ENCODE measurements around the gene SPATS2.

The SPATS2 gene

DNA sequence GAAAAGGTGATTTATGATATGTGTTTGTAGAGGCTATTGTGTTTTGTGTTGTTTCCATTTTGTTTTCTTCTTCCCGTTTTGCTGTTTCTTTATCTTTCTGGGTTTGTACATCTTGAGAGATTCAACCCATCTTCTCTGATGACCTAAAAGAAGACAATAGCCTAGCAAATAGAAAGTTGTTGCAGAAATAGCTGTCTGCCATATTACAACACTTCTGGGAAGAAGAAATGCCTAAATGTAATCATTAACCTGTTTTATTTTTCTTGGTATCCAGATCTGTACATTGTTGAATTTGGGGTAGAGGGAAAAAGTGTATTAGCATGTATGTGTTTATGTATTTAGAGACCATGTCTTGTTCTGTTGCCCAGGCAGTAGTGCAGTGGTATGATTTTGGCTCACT is 50.3 kb downstream of the SPATS2 start:
- peaks cover 20% of the 10 kb centered on the region for H3K4me1 ChIP-seq (ENCODE audit: control insufficient read depth, insufficient read depth, low read length)
- no peak overlapping the region for H3K4me3 ChIP-seq (ENCODE audit: low read depth, low read length)
- CTCF ChIA-PET: interaction anchor here (0.6 to 1.6 kb wide), 5 partner anchors 50 to 408 kb away, joined by 3 to 7 read pairs (median 3); partner anchors contain the start of gene SPATS2
- POLR2A ChIA-PET: interaction anchor here (0.6 to 2.7 kb wide), 3 partner anchors 51 to 150 kb away, joined by 3 to 12 read pairs (median 4); partner anchors contain the start of gene SPATS2
- H3K27ac ChIP-seq (ENCODE audit: extremely low read depth, low read depth, low read length): no peak overlapping the region
- no peaks in the 10 kb centered on the region for H3K9me3 ChIP-seq (ENCODE audit: control insufficient read depth, insufficient read depth, low read depth, low read length)
- H3K36me3 ChIP-seq (ENCODE audit: control insufficient read depth in 2 of 2, insufficient read depth in 1 of 2, low read length in 2 of 2): no peaks in the 10 kb centered on the region; a peak in 1 of 3 replicates
- TF ChIP-seq ZNF560 (tag by site-specific recombination; IDR thresholded peaks at IDR 0.05; ENCODE audit: borderline replicate concordance) (no peak), ZNF654 (tag by site-specific recombination; IDR thresholded peaks at IDR 0.05; ENCODE audit: low read depth) (no peak)
- TF ChIP-seq, protein P1, sequence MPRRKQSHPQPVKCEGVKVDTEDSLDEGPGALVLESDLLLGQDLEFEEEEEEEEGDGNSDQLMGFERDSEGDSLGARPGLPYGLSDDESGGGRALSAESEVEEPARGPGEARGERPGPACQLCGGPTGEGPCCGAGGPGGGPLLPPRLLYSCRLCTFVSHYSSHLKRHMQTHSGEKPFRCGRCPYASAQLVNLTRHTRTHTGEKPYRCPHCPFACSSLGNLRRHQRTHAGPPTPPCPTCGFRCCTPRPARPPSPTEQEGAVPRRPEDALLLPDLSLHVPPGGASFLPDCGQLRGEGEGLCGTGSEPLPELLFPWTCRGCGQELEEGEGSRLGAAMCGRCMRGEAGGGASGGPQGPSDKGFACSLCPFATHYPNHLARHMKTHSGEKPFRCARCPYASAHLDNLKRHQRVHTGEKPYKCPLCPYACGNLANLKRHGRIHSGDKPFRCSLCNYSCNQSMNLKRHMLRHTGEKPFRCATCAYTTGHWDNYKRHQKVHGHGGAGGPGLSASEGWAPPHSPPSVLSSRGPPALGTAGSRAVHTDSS (tag by site-specific recombination; IDR thresholded peaks at IDR 0.05): no peak

DNA sequence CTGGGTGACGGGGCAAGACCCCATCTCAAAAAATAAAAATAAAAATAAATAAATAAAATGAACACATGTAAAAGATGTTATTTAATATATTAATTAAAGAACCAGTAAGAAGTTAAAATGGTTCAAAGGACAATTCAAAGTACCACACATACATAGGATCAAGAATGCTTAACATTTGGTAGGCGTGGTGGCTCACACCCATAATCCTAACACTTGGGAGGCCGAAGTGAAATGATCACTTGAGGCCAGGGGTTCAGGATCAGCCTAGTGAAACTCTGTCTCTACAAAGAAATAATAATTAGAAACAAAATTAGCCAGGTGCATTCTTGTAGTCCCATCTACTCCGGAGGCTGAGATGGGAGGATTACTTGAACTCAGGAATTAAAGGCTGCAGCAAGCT is 53.3 kb downstream of the SPATS2 start:
- Histone ChIP-seq H3K27ac (ENCODE audit: extremely low read depth, low read depth, low read length) (no peak overlapping the region), H3K9me3 (ENCODE audit: control insufficient read depth, insufficient read depth, low read depth, low read length) (no peaks in the 10 kb centered on the region), H3K4me1 (ENCODE audit: control insufficient read depth, insufficient read depth, low read length) (peaks cover 15% of the 10 kb centered on the region), H3K36me3 (ENCODE audit: control insufficient read depth in 2 of 2, insufficient read depth in 1 of 2, low read length in 2 of 2) (no peaks in the 10 kb centered on the region; a peak in 1 of 3 replicates), H3K4me3 (ENCODE audit: low read depth, low read length) (no peak overlapping the region)
- TF ChIP-seq ZNF626 (tag by site-specific recombination; IDR thresholded peaks at IDR 0.05): no peak
- TF ChIP-seq, protein P2, sequence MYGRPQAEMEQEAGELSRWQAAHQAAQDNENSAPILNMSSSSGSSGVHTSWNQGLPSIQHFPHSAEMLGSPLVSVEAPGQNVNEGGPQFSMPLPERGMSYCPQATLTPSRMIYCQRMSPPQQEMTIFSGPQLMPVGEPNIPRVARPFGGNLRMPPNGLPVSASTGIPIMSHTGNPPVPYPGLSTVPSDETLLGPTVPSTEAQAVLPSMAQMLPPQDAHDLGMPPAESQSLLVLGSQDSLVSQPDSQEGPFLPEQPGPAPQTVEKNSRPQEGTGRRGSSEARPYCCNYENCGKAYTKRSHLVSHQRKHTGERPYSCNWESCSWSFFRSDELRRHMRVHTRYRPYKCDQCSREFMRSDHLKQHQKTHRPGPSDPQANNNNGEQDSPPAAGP (tag by site-specific recombination; IDR thresholded peaks at IDR 0.05): no peak
- no peak for TF ChIP-seq ZNF571 (tag by site-specific recombination; IDR thresholded peaks at IDR 0.05)
- TF ChIP-seq SP2 (tag by site-specific recombination; IDR thresholded peaks at IDR 0.05): no peak
- TF ChIP-seq, protein P3, sequence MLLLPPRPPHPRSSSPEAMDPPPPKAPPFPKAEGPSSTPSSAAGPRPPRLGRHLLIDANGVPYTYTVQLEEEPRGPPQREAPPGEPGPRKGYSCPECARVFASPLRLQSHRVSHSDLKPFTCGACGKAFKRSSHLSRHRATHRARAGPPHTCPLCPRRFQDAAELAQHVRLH (tag by site-specific recombination; IDR thresholded peaks at IDR 0.05): no peak
- no peak for TF ChIP-seq ZNF174 (tag by site-specific recombination; IDR thresholded peaks at IDR 0.05)
- no peak for TF ChIP-seq ZNF404 (tag by site-specific recombination; IDR thresholded peaks at IDR 0.05)
- TF ChIP-seq ZNF221 (tag by site-specific recombination; IDR thresholded peaks at IDR 0.05; ENCODE audit: borderline replicate concordance): no peak
- no peak for TF ChIP-seq KLF16 (tag by site-specific recombination; IDR thresholded peaks at IDR 0.05)
- TF ChIP-seq ZNF670 (tag by site-specific recombination; IDR thresholded peaks at IDR 0.05; ENCODE audit: low read depth): no peak
- no peak for TF ChIP-seq ZNF549 (tag by site-specific recombination; IDR thresholded peaks at IDR 0.05)
- TF ChIP-seq GLIS1 (tag by site-specific recombination; IDR thresholded peaks at IDR 0.05): no peak
- CTCF ChIA-PET: no interaction called here
- POLR2A ChIA-PET: no interaction called here

DNA sequence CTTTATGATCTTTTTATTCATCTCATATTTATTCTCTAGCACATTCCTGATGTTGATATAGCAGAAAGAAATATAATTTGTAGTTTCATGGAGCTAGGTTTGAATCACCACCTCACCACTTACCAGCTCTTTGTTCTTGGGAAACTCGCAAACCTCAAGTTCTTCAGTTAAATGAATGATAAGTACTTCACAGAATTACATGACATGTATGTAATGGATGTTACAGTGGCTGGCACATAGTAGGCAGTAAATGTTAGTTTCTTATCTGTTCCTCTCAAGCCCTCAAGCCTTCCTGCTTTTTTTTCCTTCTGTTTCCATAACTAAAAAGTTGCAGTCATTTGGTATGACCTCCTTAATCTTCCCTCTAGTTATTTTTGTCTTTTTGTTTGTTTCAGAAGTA is 54.9 kb downstream of the SPATS2 start:
- ChIA-PET CTCF (no interaction called here), POLR2A (interaction anchor here (0.6 to 1.0 kb wide), 2 partner anchors 43 to 53 kb away, joined by 4 to 8 read pairs; no protein-coding TSS in a partner anchor)
- peaks cover 12% of the 10 kb centered on the region for H3K4me1 ChIP-seq (ENCODE audit: control insufficient read depth, insufficient read depth, low read length)
- peaks cover 0 to 3% of the 10 kb centered on the region in 2 experiments; a peak in 2 of 3 replicates for H3K36me3 ChIP-seq (ENCODE audit: control insufficient read depth in 2 of 2, insufficient read depth in 1 of 2, low read length in 2 of 2)
- H3K4me3 ChIP-seq (ENCODE audit: low read depth, low read length): no peak overlapping the region
- H3K9me3 ChIP-seq (ENCODE audit: control insufficient read depth, insufficient read depth, low read depth, low read length): no peaks in the 10 kb centered on the region
- TF ChIP-seq, protein P4, sequence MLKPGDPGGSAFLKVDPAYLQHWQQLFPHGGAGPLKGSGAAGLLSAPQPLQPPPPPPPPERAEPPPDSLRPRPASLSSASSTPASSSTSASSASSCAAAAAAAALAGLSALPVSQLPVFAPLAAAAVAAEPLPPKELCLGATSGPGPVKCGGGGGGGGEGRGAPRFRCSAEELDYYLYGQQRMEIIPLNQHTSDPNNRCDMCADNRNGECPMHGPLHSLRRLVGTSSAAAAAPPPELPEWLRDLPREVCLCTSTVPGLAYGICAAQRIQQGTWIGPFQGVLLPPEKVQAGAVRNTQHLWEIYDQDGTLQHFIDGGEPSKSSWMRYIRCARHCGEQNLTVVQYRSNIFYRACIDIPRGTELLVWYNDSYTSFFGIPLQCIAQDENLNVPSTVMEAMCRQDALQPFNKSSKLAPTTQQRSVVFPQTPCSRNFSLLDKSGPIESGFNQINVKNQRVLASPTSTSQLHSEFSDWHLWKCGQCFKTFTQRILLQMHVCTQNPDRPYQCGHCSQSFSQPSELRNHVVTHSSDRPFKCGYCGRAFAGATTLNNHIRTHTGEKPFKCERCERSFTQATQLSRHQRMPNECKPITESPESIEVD (tag by site-specific recombination; IDR thresholded peaks at IDR 0.05): peak; percentile 60
- TF ChIP-seq, protein P5, sequence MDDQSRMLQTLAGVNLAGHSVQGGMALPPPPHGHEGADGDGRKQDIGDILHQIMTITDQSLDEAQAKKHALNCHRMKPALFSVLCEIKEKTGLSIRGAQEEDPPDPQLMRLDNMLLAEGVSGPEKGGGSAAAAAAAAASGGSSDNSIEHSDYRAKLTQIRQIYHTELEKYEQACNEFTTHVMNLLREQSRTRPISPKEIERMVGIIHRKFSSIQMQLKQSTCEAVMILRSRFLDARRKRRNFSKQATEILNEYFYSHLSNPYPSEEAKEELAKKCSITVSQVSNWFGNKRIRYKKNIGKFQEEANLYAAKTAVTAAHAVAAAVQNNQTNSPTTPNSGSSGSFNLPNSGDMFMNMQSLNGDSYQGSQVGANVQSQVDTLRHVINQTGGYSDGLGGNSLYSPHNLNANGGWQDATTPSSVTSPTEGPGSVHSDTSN (CRISPR knock-in tag; IDR thresholded peaks at IDR 0.05): no peak
- H3K27ac ChIP-seq (ENCODE audit: extremely low read depth, low read depth, low read length): no peak overlapping the region
